DMS53 treated with DMSO at 0.1 percent for 48 hours (cell line): ENCODE measurements around the gene RP9.

ENCODE experiments used
- DNase-seq: peaks from one replicate; lab custom pipeline; 2025; ENCODE audit not compliant: unreplicated experiment; lab: John Stamatoyannopoulos, UW

RP9 gene

DNA sequence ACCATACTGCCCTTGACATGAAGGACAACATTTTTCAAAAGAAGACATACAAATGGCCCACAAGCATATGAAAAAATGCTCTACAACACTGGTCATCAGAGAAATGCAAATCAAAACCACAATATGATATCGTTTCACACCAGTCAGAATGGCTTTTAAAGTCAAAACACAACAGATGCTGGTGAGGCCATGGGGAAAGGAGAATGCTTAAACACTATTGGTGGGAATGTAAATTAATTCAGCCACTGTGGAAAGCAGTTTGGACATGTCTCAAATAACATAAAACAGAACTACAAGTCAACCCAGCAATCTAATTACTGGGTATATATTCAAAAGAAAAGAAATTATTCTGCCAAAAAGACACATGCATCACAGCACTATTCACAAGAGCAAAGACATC, 42.4 kb downstream of the RP9 start:
- no peak for DNase-seq

DNA sequence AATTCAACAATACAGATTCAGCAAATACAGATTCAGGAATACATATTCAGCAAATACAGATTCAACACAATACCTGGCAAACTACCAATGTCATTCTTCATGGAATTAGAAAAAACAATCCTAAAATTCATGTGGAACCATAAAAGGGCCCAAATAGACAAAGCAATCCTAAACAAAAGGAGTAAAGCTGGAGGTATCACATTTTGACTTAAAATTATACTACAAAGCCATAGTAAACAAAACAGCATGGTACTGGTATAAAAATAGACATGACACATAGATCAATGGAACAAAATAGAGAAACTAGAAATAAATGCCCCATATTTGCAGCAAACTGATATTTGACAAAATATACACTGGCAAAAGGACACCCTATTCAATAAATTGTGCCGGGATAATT, 43.2 kb downstream of the RP9 start:
- DNase-seq: no peak

DNA sequence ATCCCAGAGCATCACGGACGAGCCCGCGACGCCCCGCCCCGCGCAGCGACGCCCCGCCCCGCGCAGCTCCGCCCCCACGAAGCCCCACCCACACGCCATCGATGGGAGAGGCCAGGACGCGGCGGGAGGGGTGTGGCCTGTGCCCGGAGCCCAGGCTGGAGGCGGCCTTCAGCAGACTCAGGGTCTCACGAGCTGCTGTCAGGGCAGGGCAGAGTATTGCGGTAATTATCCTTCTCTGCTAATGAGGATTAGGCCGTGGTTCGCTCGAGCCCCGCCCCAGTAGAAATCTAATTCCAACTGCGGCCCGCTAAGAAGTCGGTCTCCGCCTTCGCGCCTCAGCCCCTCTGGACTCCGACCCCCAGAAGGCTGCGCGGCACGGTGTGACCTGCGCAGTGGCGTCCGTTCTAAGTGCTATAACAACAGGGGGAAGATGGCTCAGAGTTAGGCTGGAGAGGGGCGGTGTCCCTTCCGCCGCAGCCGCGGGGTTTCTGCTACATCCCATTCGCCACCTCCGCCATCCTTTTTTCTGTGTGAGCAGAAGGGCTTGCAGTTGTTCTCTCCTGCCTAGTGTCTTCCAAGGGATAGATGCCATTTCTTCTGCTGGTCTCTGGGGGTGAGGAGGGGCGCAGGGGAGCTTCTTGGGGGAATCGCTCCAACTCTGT, 46.3 kb downstream of the RP9 start:
- peak; percentile 97 for DNase-seq

- peak; percentile 55 for DNase-seq
Observed at GRCh38 chr7:33062023-33062781, 47.0 kb downstream of the RP9 start, which contains the start of gene NT5C3A. Gene NT5C3A, minus strand, starts transcription at chr7:33062776. Its CDS starts 71 bp downstream, at chr7:33062705.

GRCh38 chr7:33061282-33061937, 47.8 kb downstream of the RP9 start:
- DNase-seq: no peak

DNA sequence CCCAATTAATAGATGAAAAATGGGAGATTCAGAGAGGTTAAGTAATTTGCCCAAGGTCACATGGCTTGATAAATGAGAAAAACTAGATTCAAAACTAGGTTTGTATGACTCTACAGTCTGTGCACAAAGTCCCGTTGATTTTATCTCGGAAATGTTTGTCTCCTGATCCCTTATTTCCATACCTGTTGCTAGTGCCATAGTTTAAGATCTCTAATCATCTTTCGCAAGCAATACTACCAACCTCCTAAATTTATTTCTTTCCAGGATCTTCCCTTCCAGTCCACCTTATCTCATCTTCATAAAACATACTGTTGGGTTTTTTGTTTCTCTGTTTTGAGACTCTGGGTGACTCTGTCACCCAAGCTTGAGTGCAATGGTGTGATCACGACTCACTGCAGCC, 49.6 kb downstream of the RP9 start:
- no peak for DNase-seq

- DNase-seq: no peak
Observed at GRCh38 chr7:33055158-33055557, 54.0 kb downstream of the RP9 start.

DNA sequence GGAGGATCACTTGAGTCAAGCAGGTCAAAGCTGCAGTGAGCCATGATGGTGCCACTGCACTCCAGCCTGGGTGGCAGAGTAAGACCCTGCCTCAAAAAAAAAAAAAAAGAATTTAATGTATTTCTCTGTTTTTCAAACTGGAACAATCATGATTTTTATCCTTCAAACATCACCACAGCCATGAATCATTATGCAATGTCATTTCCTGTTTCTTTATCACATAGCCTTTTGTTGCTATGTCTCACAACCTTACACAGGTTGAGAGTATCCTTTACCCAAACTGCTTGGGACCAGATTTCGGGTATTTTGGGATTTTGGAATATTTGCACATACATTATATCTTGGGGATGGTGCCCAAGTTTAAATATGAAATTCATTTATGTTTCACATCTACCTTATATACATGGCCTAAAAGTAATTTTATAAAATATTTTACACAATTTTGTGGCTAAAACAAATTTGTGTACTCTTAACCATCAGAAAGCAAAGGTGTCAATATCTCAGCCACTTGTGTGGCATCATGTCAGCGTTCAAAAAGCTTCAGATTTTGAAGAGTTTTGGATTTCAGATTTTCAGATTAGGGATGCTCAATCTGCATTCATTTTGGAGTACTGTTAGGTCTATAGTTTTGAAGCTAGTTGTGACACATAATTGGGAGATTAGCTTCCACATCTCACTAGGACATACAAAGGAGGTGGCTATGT, 54.8 kb downstream of the RP9 start:
- DNase-seq: no peak

DNA sequence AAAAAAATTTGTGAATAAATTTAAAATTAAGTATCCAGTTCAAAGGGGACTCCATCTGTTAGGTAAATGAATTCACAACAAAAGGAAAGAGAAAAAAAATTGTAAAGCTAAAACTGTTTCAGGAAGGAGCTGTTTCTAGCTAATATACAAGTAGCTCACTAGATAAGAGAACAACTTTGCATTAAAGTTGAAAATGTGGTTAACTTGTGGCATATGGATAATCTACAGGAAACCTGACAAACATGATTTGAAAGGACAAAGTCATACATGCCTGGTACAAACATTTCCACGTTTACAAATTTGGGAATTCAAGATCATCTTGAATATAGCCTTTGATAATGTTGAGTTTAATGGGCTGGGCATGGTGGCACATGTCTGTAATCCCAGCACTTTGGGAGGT, 55.5 kb downstream of the RP9 start:
- no peak for DNase-seq

- peak; percentile 91 for DNase-seq
Observed at GRCh38 chr7:33050535-33051318, 58.5 kb downstream of the RP9 start.

DNA sequence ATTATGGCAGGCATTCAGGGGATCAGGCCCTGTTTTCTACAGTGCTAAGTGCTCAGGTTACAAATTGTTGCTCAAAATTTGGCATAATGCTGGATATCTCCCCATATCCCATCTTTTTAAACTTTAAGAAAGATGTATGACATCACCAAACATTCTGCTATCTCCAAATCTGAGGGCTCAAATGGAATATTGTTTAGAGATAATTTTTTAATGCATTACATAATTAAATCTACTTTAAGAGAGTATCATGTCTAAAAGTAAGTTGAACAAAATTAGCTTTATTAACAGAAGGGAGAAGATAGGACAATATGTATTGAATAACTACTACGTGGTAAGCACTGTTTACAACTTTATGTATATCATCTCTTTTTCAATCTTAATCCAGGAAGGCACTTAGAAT, 60.5 kb downstream of the RP9 start:
- no peak for DNase-seq

DNA sequence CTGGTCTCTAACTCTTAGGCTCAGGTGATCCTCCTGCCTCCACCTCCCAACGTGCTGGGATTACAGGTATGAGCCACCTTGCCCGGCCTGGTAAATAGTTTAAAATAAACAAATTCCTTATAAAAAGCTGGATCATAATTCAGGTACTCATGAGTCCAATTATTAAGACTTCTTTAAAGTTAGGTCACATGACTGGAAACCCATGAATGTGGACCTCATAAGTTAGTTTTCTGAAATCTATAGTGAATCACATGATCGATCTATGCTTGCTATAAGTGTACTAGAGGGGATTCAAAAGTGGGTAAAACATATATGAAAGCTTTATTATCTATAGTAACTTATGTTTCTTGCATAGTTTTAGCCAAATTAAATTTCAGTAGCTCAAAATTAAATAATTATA, 60.9 kb downstream of the RP9 start:
- DNase-seq: no peak

- DNase-seq: peak; percentile 39
Observed at GRCh38 chr7:33044986-33045385, 64.2 kb downstream of the RP9 start.
